A549 (cell line): Measurements from ENCODE around the gene SYK. TPM values are rescaled to one million over a fixed set of nuclear protein-coding genes. Genes with fewer than 3 reads are reported as not detected.

ENCODE experiments used
- ATAC-seq, 2 experiments: fragments of 200-7000 bp in 1 of 2; fragments of >200 bp in 1 of 2; cut with Nextera tagmentation in 1 of 2; cut with Tn5 transposase in 1 of 2; 3 replicates each; pipeline versions ENCODE4 v1.8.0 to v1.9.1; 2018 to 2020; ENCODE audit warnings: mild to moderate bottlenecking in 1 of 2, moderate library complexity in 1 of 2
- CTCF ChIA-PET: fragments of 300-600 bp; sonication (Branson Sonifier 250); formaldehyde crosslinking; extraction: SDS; loops from one replicate; lab custom pipeline; 2021; ENCODE audit warnings: antibody characterized with exemption, inconsistent platforms; lab: Yijun Ruan, JAX
- POLR2A ChIA-PET: fragments of 350-600 bp; formaldehyde crosslinking; extraction: SDS; loops from one replicate; lab custom pipeline; 2021; ENCODE audit warnings: antibody characterized with exemption, inconsistent platforms; lab: Yijun Ruan, JAX
- DNase-seq, 2 experiments: peaks; one replicate each; pipeline versions ENCODE4 v3.0.0 to v3.0.0-alpha.2; 2011 to 2016; ENCODE audit warnings: low read depth in 1 of 2, low spot score in 1 of 2
- FAIRE-seq: peaks from 2 replicates; lab custom pipeline; 2011; peaks lifted over from hg19 to GRCh38; lab: Jason Lieb, UNC
- H3K27ac ChIP-seq, 2 experiments: fragments of >200 bp; sonication (Bioruptor Twin); formaldehyde crosslinking; 3 replicates each; pipeline ENCODE4 v1.5.1; 2016 to 2017
- H3K4me1 ChIP-seq: fragments of >200 bp; sonication (Bioruptor Twin); formaldehyde crosslinking; 3 replicates; pipeline ENCODE4 v1.6.1; 2016
- H3K4me2 ChIP-seq: fragments of >200 bp; sonication (Bioruptor Twin); formaldehyde crosslinking; 3 replicates; pipeline ENCODE4 v1.6.1; 2016
- H3K4me3 ChIP-seq: fragments of >200 bp; sonication (Bioruptor Twin); formaldehyde crosslinking; 3 replicates; pipeline ENCODE4 v1.5.1; 2016
- H3K9me3 ChIP-seq: fragments of >200 bp; sonication (Bioruptor Twin); formaldehyde crosslinking; 3 replicates; pipeline ENCODE4 v1.6.1; 2016
- BHLHE40 ChIP-seq: IDR thresholded peaks from 2 replicates; pipeline ENCODE4 v1.6.1; 2012; ENCODE audit warnings: low read depth, low read length, inconsistent platforms
- CHD4 ChIP-seq: fragments of 200-600 bp; sonication (generic); IDR thresholded peaks from 2 replicates; pipeline ENCODE4 v1.6.1; 2016; ENCODE audit warnings: antibody characterized with exemption, mild to moderate bottlenecking, borderline replicate concordance
- ESRRA ChIP-seq: fragments of 150-350 bp; IDR thresholded peaks from 2 replicates; pipeline ENCODE4 v1.6.1; 2014; ENCODE audit warnings: mild to moderate bottlenecking, low read length, borderline replicate concordance
- FOSL2 ChIP-seq, 2 experiments: fragments of 450-650 bp in 1 of 2; fragments of >200 bp in 1 of 2; sonication (Bioruptor Twin) in 1 of 2; formaldehyde crosslinking; IDR thresholded peaks; 2 replicates each; pipeline versions ENCODE4 v1.5.0 to v1.6.1; 2016 to 2020; ENCODE audit warnings: mild to moderate bottlenecking in 1 of 2, moderate library complexity in 1 of 2
- HDAC2 ChIP-seq: fragments of 200-600 bp; sonication (generic); IDR thresholded peaks from 2 replicates; pipeline ENCODE4 v1.6.1; 2016
- HOXB13 ChIP-seq: fragments of 250-450 bp; sonication (Bioruptor Pico); IDR thresholded peaks from 2 replicates; pipeline ENCODE4 v1.5.0; 2020; ENCODE audit warnings: low read depth, mild to moderate bottlenecking, moderate library complexity
- JUN ChIP-seq, 2 experiments: fragments of >200 bp; sonication (Bioruptor Twin); formaldehyde crosslinking; IDR thresholded peaks; 2 replicates in 1 of 2; 3 replicates in 1 of 2; pipeline ENCODE4 v1.6.1; 2016 to 2017
- MAZ ChIP-seq: fragments of 150-350 bp; IDR thresholded peaks from 2 replicates; pipeline ENCODE4 v1.6.1; 2014; ENCODE audit warnings: antibody characterized with exemption, low read depth, low read length, borderline replicate concordance
- NPAS2 ChIP-seq: fragments of 250-450 bp; sonication (Bioruptor Pico); IDR thresholded peaks from 2 replicates; pipeline ENCODE4 v1.8.0; 2022; ENCODE audit warnings: mild to moderate bottlenecking, moderate library complexity, borderline replicate concordance
- PHF8 ChIP-seq: fragments of 200-600 bp; sonication (generic); IDR thresholded peaks from 2 replicates; pipeline ENCODE4 v1.6.1; 2016; ENCODE audit warnings: low read depth, mild to moderate bottlenecking, antibody characterized with exemption, moderate library complexity, borderline replicate concordance
- POLR2A ChIP-seq: IDR thresholded peaks from 2 replicates; pipeline ENCODE4 v1.6.1; 2012; ENCODE audit warnings: mild to moderate bottlenecking, low read length
- WGBS: methylation state at CpG from one replicate; pipeline ENCODE4 v1.1.6; 2017; ENCODE audit errors: missing lambda C conversion rate; 5-methylcytosine and 5-hydroxymethylcytosine counted together
- polyA plus RNA-seq, 4 experiments: library from polyadenylated mRNA; depleted of rRNA in 3 of 4; stranded (reverse); fragments of >200 nt; fragmentation: RNase III in 1 of 4; extraction: RNeasy Plus Mini Kit Qiagen cat#74134 plus additional on column Dnase treatment in 1 of 4; gene quantifications; 2 replicates in 3 of 4; 3 replicates in 1 of 4; pipeline ENCODE4 v1.2.3, GENCODE V29; 2011 to 2017
- TF ChIP-seq, protein P1 (sequence below): fragments of >200 bp; sonication (Bioruptor Twin); formaldehyde crosslinking; IDR thresholded peaks from 3 replicates; pipeline ENCODE4 v1.6.1; 2016
- TF ChIP-seq, protein P2 (sequence below): fragments of 150-350 bp; IDR thresholded peaks from 2 replicates; pipeline ENCODE4 v1.6.1; 2014; ENCODE audit warnings: low read depth, mild to moderate bottlenecking, low read length
- TF ChIP-seq, protein P3 (sequence below): fragments of 250-450 bp; sonication (Bioruptor Pico); IDR thresholded peaks from 2 replicates; pipeline ENCODE4 v1.5.0; 2020; ENCODE audit warnings: low read depth, mild to moderate bottlenecking, moderate library complexity
- TF ChIP-seq, protein P4 (sequence below): fragments of 450-650 bp; IDR thresholded peaks from 2 replicates; pipeline ENCODE4 v1.6.1; 2014; ENCODE audit warnings: antibody characterized with exemption

The SYK gene
- polyA plus RNA-seq, 2 of the 4 experiments (the other 2 are of a cell fraction) = 0.01 to 0.03 TPM

DNA sequence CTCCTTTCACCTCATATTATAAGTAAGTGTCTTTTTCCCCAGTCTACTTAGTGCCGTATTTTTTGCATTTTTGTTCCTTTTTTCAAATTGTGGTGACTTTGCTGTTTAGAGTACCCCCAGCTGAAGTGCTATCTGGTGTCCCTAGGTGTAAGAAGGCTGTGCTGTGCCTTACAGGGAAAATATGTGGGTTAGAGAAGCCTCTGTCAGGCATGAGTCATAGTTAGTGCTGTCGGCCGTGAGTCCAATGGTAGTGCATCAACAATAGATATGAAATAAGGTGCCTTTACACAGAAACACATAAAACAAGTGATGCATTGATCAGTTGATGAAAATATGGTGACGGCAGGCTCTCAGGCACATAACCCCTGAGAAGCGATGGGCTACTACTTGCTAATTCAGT lies 20.1 kb downstream of the SYK start:
- TF ChIP-seq FOSL2 (IDR thresholded peaks at IDR 0.05) (no peak), FOSL2 (CRISPR knock-in tag; IDR thresholded peaks at IDR 0.05) (peak; percentile 28; the same call in 1 of the 2 replicates)
- TF ChIP-seq, protein P1, sequence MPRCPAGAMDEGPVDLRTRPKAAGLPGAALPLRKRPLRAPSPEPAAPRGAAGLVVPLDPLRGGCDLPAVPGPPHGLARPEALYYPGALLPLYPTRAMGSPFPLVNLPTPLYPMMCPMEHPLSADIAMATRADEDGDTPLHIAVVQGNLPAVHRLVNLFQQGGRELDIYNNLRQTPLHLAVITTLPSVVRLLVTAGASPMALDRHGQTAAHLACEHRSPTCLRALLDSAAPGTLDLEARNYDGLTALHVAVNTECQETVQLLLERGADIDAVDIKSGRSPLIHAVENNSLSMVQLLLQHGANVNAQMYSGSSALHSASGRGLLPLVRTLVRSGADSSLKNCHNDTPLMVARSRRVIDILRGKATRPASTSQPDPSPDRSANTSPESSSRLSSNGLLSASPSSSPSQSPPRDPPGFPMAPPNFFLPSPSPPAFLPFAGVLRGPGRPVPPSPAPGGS = no peak
- ChIA-PET CTCF (no interaction called here), POLR2A (no interaction called here)
- no peak for ATAC-seq
- WGBS = 36% methylated on average over 5 of the region's 5 CpGs
- DNase-seq = no peak
- Histone ChIP-seq H3K4me3 (no peak overlapping the region), H3K27ac (no peak overlapping the region), H3K9me3 (no peaks in the 10 kb centered on the region), H3K4me2 (no peak overlapping the region), H3K4me1 (no peaks in the 10 kb centered on the region)
- no peak for FAIRE-seq

DNA sequence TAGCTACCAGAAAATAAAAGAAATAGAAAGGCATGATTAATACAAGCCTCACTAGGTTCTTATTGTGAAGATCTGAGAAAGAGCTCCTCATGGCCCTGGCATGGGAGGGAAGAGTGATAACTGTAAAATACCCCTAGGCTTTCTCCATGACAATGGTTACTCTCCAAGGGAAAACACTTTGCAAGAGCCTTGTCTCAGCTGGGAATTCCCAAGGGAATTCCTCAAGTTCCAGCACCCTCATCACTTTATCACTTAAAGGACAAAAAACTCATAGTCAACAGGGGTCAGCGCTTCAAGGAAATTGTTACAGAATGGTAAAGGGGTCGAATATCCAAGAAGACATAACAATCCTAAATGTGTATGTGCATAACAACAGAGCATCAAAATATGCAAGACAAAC lies 21.2 kb downstream of the SYK start:
- DNase-seq = no peak
- no peaks in the 10 kb centered on the region for H3K9me3 ChIP-seq
- 21% methylated on average over 2 of the region's 2 CpGs for WGBS
- no peaks in the 10 kb centered on the region for H3K4me1 ChIP-seq
- POLR2A ChIA-PET = no interaction called here
- ATAC-seq = no peak
- H3K27ac ChIP-seq = no peak overlapping the region
- no peak for FAIRE-seq
- TF ChIP-seq NPAS2 (CRISPR knock-in tag) (no peak), JUN (IDR thresholded peaks at IDR 0.05) (no peak), BHLHE40 (no peak), PHF8 (no peak), CHD4 (no peak)
- TF ChIP-seq, protein P2, sequence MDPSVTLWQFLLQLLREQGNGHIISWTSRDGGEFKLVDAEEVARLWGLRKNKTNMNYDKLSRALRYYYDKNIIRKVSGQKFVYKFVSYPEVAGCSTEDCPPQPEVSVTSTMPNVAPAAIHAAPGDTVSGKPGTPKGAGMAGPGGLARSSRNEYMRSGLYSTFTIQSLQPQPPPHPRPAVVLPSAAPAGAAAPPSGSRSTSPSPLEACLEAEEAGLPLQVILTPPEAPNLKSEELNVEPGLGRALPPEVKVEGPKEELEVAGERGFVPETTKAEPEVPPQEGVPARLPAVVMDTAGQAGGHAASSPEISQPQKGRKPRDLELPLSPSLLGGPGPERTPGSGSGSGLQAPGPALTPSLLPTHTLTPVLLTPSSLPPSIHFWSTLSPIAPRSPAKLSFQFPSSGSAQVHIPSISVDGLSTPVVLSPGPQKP = no peak
- TF ChIP-seq, all 56 proteins: peak for 0
- no peak overlapping the region for H3K4me3 ChIP-seq
- no peak overlapping the region for H3K4me2 ChIP-seq
- CTCF ChIA-PET = no interaction called here

DNA sequence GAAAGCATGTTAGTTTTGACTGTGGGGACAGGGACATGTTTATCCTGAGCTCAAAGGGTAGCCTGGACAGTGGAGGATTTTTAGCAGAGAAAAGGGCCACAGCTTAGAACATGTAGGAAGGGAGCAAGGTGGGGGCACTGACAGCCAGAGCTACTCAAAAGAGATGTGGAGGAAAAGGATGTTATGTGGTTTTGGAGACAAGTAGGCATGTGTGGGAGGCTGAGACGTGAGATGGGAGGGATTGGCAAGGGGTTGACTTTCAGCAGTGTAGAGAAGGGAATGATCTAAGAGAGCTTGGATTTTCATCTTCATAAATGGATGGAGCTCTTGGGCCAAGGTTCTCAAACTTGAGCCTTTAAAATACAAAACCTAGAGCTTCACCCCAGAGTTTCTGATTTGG lies 24.0 kb downstream of the SYK start:
- CTCF ChIA-PET = interaction anchor here (0.6 to 3.1 kb wide), 5 partner anchors 9 to 954 kb away, joined by 3 to 9 read pairs (median 4); no protein-coding TSS in a partner anchor
- WGBS = 0% methylated on average over 1 of the region's 1 CpG
- H3K9me3 ChIP-seq = no peaks in the 10 kb centered on the region
- no peak for ATAC-seq
- POLR2A ChIA-PET = no interaction called here
- no peak for DNase-seq
- H3K4me1 ChIP-seq = no peaks in the 10 kb centered on the region
- H3K27ac ChIP-seq = no peak overlapping the region
- H3K4me2 ChIP-seq = no peak overlapping the region
- no peak overlapping the region for H3K4me3 ChIP-seq
- TF ChIP-seq, protein P1 = no peak
- TF ChIP-seq HOXB13 (CRISPR knock-in tag) (no peak), CHD4 (no peak), MAZ (no peak), HDAC2 (no peak), ESRRA (no peak), POLR2A (no peak)
- TF ChIP-seq, protein P3, sequence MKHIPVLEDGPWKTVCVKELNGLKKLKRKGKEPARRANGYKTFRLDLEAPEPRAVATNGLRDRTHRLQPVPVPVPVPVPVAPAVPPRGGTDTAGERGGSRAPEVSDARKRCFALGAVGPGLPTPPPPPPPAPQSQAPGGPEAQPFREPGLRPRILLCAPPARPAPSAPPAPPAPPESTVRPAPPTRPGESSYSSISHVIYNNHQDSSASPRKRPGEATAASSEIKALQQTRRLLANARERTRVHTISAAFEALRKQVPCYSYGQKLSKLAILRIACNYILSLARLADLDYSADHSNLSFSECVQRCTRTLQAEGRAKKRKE (CRISPR knock-in tag) = no peak
- TF ChIP-seq, protein P4, sequence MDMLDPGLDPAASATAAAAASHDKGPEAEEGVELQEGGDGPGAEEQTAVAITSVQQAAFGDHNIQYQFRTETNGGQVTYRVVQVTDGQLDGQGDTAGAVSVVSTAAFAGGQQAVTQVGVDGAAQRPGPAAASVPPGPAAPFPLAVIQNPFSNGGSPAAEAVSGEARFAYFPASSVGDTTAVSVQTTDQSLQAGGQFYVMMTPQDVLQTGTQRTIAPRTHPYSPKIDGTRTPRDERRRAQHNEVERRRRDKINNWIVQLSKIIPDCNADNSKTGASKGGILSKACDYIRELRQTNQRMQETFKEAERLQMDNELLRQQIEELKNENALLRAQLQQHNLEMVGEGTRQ = no peak
- TF ChIP-seq, all 56 proteins: peak for 0
- no peak for FAIRE-seq
